ENCODE results near the gene CCDC177. TPM values are rescaled to one million over a fixed set of nuclear protein-coding genes. Genes with fewer than 3 reads are reported as not detected.

Gene CCDC177
- total RNA-seq, 6 experiments from 2014 or later: 0.06 to 0.11 (median 0.07) TPM; not detected in 3

- H3K4me1 ChIP-seq: no peaks in the 10 kb centered on the region
- intact Hi-C loops (cut with DNase I): loop anchor here in 1 of 2 donors (10.0 kb wide), 1 partner anchor 143 kb away; no protein-coding TSS in a partner anchor
These were observed 6.8 kb upstream of the CCDC177 start for GRCh38 chr14:69581316-69581935.

DNA sequence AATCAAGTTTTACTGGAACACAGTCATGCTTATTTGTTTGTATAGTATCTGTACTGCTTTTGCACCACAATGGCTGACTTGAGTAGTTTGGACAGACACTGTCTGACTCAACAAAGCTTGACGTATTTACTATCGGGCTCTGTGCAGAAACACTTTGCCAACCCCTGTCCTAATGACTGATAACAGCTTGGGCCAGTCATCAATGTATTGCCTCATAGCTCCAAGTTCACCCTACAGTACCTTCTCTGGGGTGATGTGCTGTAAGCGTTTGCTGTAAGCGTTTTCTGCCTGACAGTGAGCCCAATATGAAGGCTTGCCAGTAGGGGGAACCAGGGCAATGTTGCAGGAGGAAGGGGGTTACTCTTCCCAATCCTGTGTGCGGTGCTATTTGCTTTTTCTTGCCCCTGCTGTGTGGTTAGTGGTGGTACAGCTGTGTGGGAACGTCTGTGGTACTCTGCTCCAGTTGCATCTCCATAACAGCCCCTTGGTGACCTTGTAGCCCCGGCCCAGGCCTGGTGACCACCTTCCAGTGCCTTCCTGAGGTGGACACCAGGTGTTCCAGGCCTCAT, 5.4 kb upstream of the CCDC177 start:
- no peaks in the 10 kb centered on the region for H3K36me3 ChIP-seq
- no peaks in the 10 kb centered on the region for H3K9me3 ChIP-seq
- H3K27ac ChIP-seq: peak overlapping the region in 2 of 3 donors; percentile 38 to 73
- 29% methylated on average over 4 of the region's 7 CpGs for WGBS (ENCODE audit: insufficient coverage, low coverage, low lambda C conversion rate, missing lambda C conversion rate)
- no peak overlapping the region for H3K4me3 ChIP-seq
- DNase-seq: peak in 2 of 3 donors; percentile 41 to 82
- H3K4me1 ChIP-seq: no peaks in the 10 kb centered on the region
- no peaks in the 10 kb centered on the region for H3K27me3 ChIP-seq
- peak; percentile 91 to 97 (median 94) for ATAC-seq
- intact Hi-C loops (cut with DNase I): loop anchor here in 1 of 2 donors (10.0 kb wide), 1 partner anchor 145 kb away; no protein-coding TSS in a partner anchor
- TF ChIP-seq, protein P1, sequence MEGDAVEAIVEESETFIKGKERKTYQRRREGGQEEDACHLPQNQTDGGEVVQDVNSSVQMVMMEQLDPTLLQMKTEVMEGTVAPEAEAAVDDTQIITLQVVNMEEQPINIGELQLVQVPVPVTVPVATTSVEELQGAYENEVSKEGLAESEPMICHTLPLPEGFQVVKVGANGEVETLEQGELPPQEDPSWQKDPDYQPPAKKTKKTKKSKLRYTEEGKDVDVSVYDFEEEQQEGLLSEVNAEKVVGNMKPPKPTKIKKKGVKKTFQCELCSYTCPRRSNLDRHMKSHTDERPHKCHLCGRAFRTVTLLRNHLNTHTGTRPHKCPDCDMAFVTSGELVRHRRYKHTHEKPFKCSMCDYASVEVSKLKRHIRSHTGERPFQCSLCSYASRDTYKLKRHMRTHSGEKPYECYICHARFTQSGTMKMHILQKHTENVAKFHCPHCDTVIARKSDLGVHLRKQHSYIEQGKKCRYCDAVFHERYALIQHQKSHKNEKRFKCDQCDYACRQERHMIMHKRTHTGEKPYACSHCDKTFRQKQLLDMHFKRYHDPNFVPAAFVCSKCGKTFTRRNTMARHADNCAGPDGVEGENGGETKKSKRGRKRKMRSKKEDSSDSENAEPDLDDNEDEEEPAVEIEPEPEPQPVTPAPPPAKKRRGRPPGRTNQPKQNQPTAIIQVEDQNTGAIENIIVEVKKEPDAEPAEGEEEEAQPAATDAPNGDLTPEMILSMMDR (IDR thresholded peaks at IDR 0.05): peak; percentile 44 to 56 (median 52)
- TF ChIP-seq POLR2A (IDR thresholded peaks at IDR 0.05): no peak

More at GRCh38 chr14:69581316-69581935, 6.8 kb upstream of the CCDC177 start:
- Histone ChIP-seq H3K9me3 (no peaks in the 10 kb centered on the region), H3K27me3 (no peaks in the 10 kb centered on the region), H3K4me3 (no peak overlapping the region), H3K27ac (no peak overlapping the region), H3K36me3 (no peaks in the 10 kb centered on the region)
- DNase-seq (no peak), ATAC-seq (no peak)
- no CpG with 5 or more reads among the region's 7 CpGs for WGBS (ENCODE audit: insufficient coverage, low coverage, low lambda C conversion rate, missing lambda C conversion rate)
- TF ChIP-seq, protein P1 (IDR thresholded peaks at IDR 0.05): no peak
- no peak for TF ChIP-seq POLR2A (IDR thresholded peaks at IDR 0.05)

- Histone ChIP-seq H3K4me1 (peaks cover 0 to 4% (median 0%) of the 10 kb centered on the region in 4 donors), H3K36me3 (no peaks in the 10 kb centered on the region), H3K27ac (peak overlapping the region in 2 of 3 donors; percentile 38 to 73), H3K9me3 (no peaks in the 10 kb centered on the region), H3K27me3 (no peaks in the 10 kb centered on the region), H3K4me3 (no peak overlapping the region)
- TF ChIP-seq, protein P1 (IDR thresholded peaks at IDR 0.05): no peak
- TF ChIP-seq POLR2A (IDR thresholded peaks at IDR 0.05): no peak
- intact Hi-C loops (cut with DNase I): no loop called here
- ATAC-seq (no peak), DNase-seq (no peak)
- WGBS (ENCODE audit: insufficient coverage, low coverage, low lambda C conversion rate, missing lambda C conversion rate): 72% methylated on average over 2 of the region's 2 CpGs
These were observed 4.8 kb upstream of the CCDC177 start for GRCh38 chr14:69579476-69579875.

- H3K9me3 ChIP-seq: no peaks in the 10 kb centered on the region
- 39% methylated on average over 5 of the region's 5 CpGs for WGBS (ENCODE audit: insufficient coverage, low coverage, low lambda C conversion rate, missing lambda C conversion rate)
- ATAC-seq (no peak), DNase-seq (no peak)
- intact Hi-C loops (cut with DNase I): loop anchor here (5.0 kb wide), 2 partner anchors 38 to 43 kb away; no protein-coding TSS in a partner anchor
- no peaks in the 10 kb centered on the region for H3K36me3 ChIP-seq
- peaks cover 0 to 21% (median 0%) of the 10 kb centered on the region in 4 donors for H3K4me1 ChIP-seq
- no peak overlapping the region for H3K4me3 ChIP-seq
- TF ChIP-seq, protein P1 (IDR thresholded peaks at IDR 0.05): peak in 1 of 4 donors; percentile 18
- TF ChIP-seq POLR2A (IDR thresholded peaks at IDR 0.05): no peak
- H3K27ac ChIP-seq: no peak overlapping the region
- H3K27me3 ChIP-seq: peaks cover 0 to 12% of the 10 kb centered on the region in 2 donors
These were observed 254 bp upstream of the CCDC177 start for GRCh38 chr14:69574954-69575295.

Measured in right lobe of liver (tissue), 6 donors.